GM21360 (cell line): Measurements from ENCODE around the gene DNPEP.
A peak's percentile ranks its signal among the peaks of the same experiment; 100 is the strongest.

Source experiments
- ATAC-seq: cut with Tn5 transposase; IDR thresholded peaks from one replicate; pipeline ENCODE4 v1.9.1; 2021; ENCODE audit warnings: mild to moderate bottlenecking, moderate library complexity; ENCODE audit not compliant: unreplicated experiment

DNPEP gene

GRCh38 chr2:219368690-219369191 is 19.0 kb downstream of the DNPEP start:
- no peak for ATAC-seq

GRCh38 chr2:219362524-219363164 is 25.1 kb downstream of the DNPEP start:
- ATAC-seq, result peak; percentile 79

GRCh38 chr2:219362072-219362471 is 25.6 kb downstream of the DNPEP start:
- no peak for ATAC-seq

- ATAC-seq, result no peak
Observed at GRCh38 chr2:219358170-219359075, 29.3 kb downstream of the DNPEP start.

- no peak for ATAC-seq
Observed at GRCh38 chr2:219356834-219357233, 30.9 kb downstream of the DNPEP start.

GRCh38 chr2:219354582-219354981 is 33.1 kb downstream of the DNPEP start:
- no peak for ATAC-seq

- ATAC-seq, result no peak
Observed at GRCh38 chr2:219353129-219353528, 34.6 kb downstream of the DNPEP start.

- no peak for ATAC-seq
Observed at GRCh38 chr2:219352448-219353023, 35.2 kb downstream of the DNPEP start.

- no peak for ATAC-seq
Observed at GRCh38 chr2:219350710-219351221, 36.9 kb downstream of the DNPEP start.

GRCh38 chr2:219350215-219350614 is 37.5 kb downstream of the DNPEP start:
- no peak for ATAC-seq

- ATAC-seq, result no peak
Observed at GRCh38 chr2:219344751-219345430, 42.8 kb downstream of the DNPEP start.

- no peak for ATAC-seq
Observed at GRCh38 chr2:219335373-219335786, 52.3 kb downstream of the DNPEP start.

- no peak for ATAC-seq
Observed at GRCh38 chr2:219334076-219334475, 53.6 kb downstream of the DNPEP start.

GRCh38 chr2:219332542-219332941 is 55.2 kb downstream of the DNPEP start, which contains the start of gene RESP18:
Gene RESP18 (minus strand): TSS chr2:219332744.
- no peak for ATAC-seq

GRCh38 chr2:219331560-219332213 is 56.0 kb downstream of the DNPEP start:
- no peak for ATAC-seq

GRCh38 chr2:219327719-219328118 is 60.0 kb downstream of the DNPEP start:
- ATAC-seq, result no peak

GRCh38 chr2:219325657-219326315 is 61.9 kb downstream of the DNPEP start:
- ATAC-seq, result no peak

- ATAC-seq, result no peak
Observed at GRCh38 chr2:219325136-219325535, 62.6 kb downstream of the DNPEP start.

GRCh38 chr2:219323434-219323833 is 64.3 kb downstream of the DNPEP start:
- ATAC-seq, result no peak
